Testis (tissue), 3 donors: Measurements from ENCODE around the gene BEND7. TPM values are rescaled to one million over a fixed set of nuclear protein-coding genes. Genes with fewer than 3 reads are reported as not detected.

Experiments used
- DNase-seq: peaks from one replicate; pipeline ENCODE4 v3.0.0-alpha.2; 2019
- H3K27ac ChIP-seq, 2 donors: fragments of 200-600 bp; sonication (generic); one replicate each; pipeline ENCODE4 v1.5.1; 2019
- H3K27me3 ChIP-seq: fragments of 200-600 bp; sonication (generic); one replicate; pipeline ENCODE4 v1.5.1; 2019
- H3K36me3 ChIP-seq: fragments of 200-600 bp; sonication (generic); one replicate; pipeline ENCODE4 v1.5.1; 2017; ENCODE audit warnings: low read depth; ENCODE audit errors: missing control alignments
- H3K4me1 ChIP-seq: fragments of 200-600 bp; sonication (generic); one replicate; pipeline ENCODE4 v1.5.1; 2019
- H3K4me3 ChIP-seq, 2 donors: fragments of 200-600 bp; sonication (generic); one replicate each; pipeline ENCODE4 v1.5.1; 2017 to 2019
- H3K9me3 ChIP-seq: fragments of 200-600 bp; sonication (generic); one replicate; pipeline ENCODE4 v1.5.1; 2017
- POLR2A ChIP-seq: fragments of 450-650 bp; IDR thresholded peaks from one replicate; pipeline ENCODE4 v1.6.1; 2017; ENCODE audit warnings: antibody characterized with exemption, mild to moderate bottlenecking, moderate library complexity
- WGBS, 2 donors: methylation state at CpG; one replicate each; pipeline ENCODE4 v1.1.5; 2018; 5-methylcytosine and 5-hydroxymethylcytosine counted together
- intact Hi-C: fragments of 100-400 bp; cut with DNase I; formaldehyde crosslinking; loops from one replicate; pipeline ENCODE4 v1.15.1; 2023; ENCODE audit warnings: low total_unique reads
- polyA plus RNA-seq: library from polyadenylated mRNA; stranded (reverse); fragments of 350-450 nt; fragmentation: Illumina TruSeq; extraction: RNeasy Lipid Tissue Mini Kit (QIAGEN cat#74804); gene quantifications from one replicate; pipeline ENCODE4 v1.2.3, GENCODE V29; 2014; ENCODE audit warnings: low read depth, low replicate concordance; ENCODE audit not compliant: insufficient read depth
- total RNA-seq, 2 donors: library from RNA; depleted of rRNA; stranded (reverse); fragments of >200 nt; gene quantifications; one replicate each; pipeline ENCODE4 v1.2.3, GENCODE V29; 2016
- TF ChIP-seq, protein P1 (sequence below), 3 experiments: fragments of 450-650 bp in 2 of 3; fragments of 200-600 bp in 1 of 3; sonication (generic) in 1 of 3; IDR thresholded peaks; one replicate each; pipeline ENCODE4 v1.5.1; 2016 to 2019; ENCODE audit warnings: antibody characterized with exemption in 3 of 3, mild to moderate bottlenecking in 2 of 3, moderate library complexity in 1 of 3

The BEND7 gene
- total and polyA plus RNA-seq, 3 donors from 2014 or later: 31.2 to 57.2 (median 55.2) TPM

GRCh38 chr10:13490503-13490902 is 38.3 kb downstream of the BEND7 start:
- intact Hi-C loops: no loop called here
- Histone ChIP-seq H3K9me3 (no peaks in the 10 kb centered on the region), H3K27me3 (no peaks in the 10 kb centered on the region), H3K27ac (no peak overlapping the region), H3K36me3 (no peaks in the 10 kb centered on the region), H3K4me1 (no peaks in the 10 kb centered on the region), H3K4me3 (no peak overlapping the region)
- DNase-seq: no peak
- no peak for TF ChIP-seq POLR2A
- TF ChIP-seq, protein P1, sequence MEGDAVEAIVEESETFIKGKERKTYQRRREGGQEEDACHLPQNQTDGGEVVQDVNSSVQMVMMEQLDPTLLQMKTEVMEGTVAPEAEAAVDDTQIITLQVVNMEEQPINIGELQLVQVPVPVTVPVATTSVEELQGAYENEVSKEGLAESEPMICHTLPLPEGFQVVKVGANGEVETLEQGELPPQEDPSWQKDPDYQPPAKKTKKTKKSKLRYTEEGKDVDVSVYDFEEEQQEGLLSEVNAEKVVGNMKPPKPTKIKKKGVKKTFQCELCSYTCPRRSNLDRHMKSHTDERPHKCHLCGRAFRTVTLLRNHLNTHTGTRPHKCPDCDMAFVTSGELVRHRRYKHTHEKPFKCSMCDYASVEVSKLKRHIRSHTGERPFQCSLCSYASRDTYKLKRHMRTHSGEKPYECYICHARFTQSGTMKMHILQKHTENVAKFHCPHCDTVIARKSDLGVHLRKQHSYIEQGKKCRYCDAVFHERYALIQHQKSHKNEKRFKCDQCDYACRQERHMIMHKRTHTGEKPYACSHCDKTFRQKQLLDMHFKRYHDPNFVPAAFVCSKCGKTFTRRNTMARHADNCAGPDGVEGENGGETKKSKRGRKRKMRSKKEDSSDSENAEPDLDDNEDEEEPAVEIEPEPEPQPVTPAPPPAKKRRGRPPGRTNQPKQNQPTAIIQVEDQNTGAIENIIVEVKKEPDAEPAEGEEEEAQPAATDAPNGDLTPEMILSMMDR (IDR thresholded peaks at IDR 0.05): no peak
- WGBS, 2 donors: 88 to 93% methylated on average over 5 of the region's 5 CpGs

DNA sequence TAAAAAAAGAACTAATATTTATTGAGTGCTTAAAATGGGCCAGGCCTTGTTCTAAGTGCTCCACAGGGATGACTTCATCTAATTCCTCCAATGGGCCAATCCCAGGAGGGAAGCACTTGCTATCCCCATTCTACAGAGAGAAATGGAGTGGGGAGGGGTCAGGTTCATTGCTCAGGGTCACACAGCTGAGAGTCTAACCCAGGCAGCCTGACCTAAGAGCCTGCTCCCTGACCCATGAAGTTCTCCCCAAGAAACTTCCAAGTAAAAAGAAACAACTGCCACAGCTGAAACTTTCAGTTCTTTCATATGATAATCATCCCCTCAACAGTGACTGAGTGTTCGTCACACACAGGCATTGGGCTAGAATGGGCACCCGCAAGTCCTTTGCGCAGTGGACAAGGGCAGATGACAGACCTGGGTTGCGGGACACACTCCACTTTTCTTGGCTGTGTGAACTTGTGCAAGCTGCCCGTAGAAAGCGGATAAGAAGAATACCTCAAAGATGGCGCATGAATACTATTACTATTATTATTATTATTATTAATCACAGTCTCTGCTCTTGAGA is 39.7 kb downstream of the BEND7 start:
- 96 to 97% methylated on average over 7 of the region's 7 CpGs for WGBS, 2 donors
- no peaks in the 10 kb centered on the region for H3K4me1 ChIP-seq
- intact Hi-C loops: no loop called here
- H3K4me3 ChIP-seq: no peak overlapping the region
- H3K9me3 ChIP-seq: no peaks in the 10 kb centered on the region
- H3K36me3 ChIP-seq: no peaks in the 10 kb centered on the region
- no peaks in the 10 kb centered on the region for H3K27me3 ChIP-seq
- no peak for DNase-seq
- no peak for TF ChIP-seq POLR2A
- TF ChIP-seq, protein P1 (IDR thresholded peaks at IDR 0.05): no peak
- H3K27ac ChIP-seq: no peak overlapping the region

GRCh38 chr10:13485623-13486022 is 43.2 kb downstream of the BEND7 start:
- Histone ChIP-seq H3K4me1 (no peaks in the 10 kb centered on the region), H3K4me3 (no peak overlapping the region), H3K27ac (no peak overlapping the region), H3K27me3 (no peaks in the 10 kb centered on the region), H3K9me3 (no peaks in the 10 kb centered on the region), H3K36me3 (no peaks in the 10 kb centered on the region)
- intact Hi-C loops: no loop called here
- 89 to 91% methylated on average over 1 of the region's 1 CpG for WGBS, 2 donors
- TF ChIP-seq POLR2A: no peak
- TF ChIP-seq, protein P1 (IDR thresholded peaks at IDR 0.05): peak in 1 of 3 experiments; percentile 38
- no peak for DNase-seq

GRCh38 chr10:13483951-13484350 is 44.9 kb downstream of the BEND7 start:
- TF ChIP-seq POLR2A: no peak
- TF ChIP-seq, protein P1 (IDR thresholded peaks at IDR 0.05): no peak
- DNase-seq: no peak
- intact Hi-C loops: no loop called here
- 85 to 92% methylated on average over 9 of the region's 9 CpGs for WGBS, 2 donors
- Histone ChIP-seq H3K4me3 (no peak overlapping the region), H3K27me3 (no peaks in the 10 kb centered on the region), H3K4me1 (no peaks in the 10 kb centered on the region), H3K27ac (no peak overlapping the region), H3K36me3 (no peaks in the 10 kb centered on the region), H3K9me3 (no peaks in the 10 kb centered on the region)

DNA sequence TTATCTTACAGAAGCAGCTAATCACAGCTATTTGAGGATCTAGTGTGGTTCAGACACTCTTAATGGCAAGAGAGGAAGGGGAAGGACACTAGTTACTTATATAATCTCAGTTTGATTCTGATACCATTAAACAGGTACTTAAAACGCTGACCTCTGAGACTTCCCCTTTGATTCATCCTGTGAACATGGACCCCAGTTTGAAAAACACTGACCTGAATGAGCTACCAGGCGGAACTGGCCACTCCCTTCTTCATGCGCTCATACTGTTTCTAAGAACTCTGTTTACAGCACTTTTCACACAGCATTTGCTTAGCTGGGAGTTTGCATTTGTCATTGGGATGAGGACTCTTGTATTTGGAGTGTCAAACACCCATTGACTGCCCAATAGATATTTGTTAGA is 45.7 kb downstream of the BEND7 start:
- 81 to 94% methylated on average over 3 of the region's 3 CpGs for WGBS, 2 donors
- TF ChIP-seq, protein P1 (IDR thresholded peaks at IDR 0.05): no peak
- no peak for TF ChIP-seq POLR2A
- Histone ChIP-seq H3K4me3 (no peak overlapping the region), H3K27ac (no peak overlapping the region), H3K4me1 (no peaks in the 10 kb centered on the region), H3K9me3 (no peaks in the 10 kb centered on the region), H3K27me3 (no peaks in the 10 kb centered on the region), H3K36me3 (no peaks in the 10 kb centered on the region)
- DNase-seq: no peak
- intact Hi-C loops: no loop called here
